HG03175 (cell line): ENCODE results near the gene HSD11B1L.
"Not testable (repeated sequence)": the region's sequence is repeated elsewhere in the genome, so short reads cannot be mapped to it uniquely, and the experiment has no call there.

ENCODE experiments used
- ATAC-seq: cut with Tn5 transposase; IDR thresholded peaks from one replicate; pipeline ENCODE4 v1.9.1; 2021; ENCODE audit warnings: mild to moderate bottlenecking, moderate library complexity; ENCODE audit not compliant: unreplicated experiment

HSD11B1L gene

GRCh38 chr19:5697890-5698634 lies 17.2 kb downstream of the HSD11B1L start:
- no peak for ATAC-seq

DNA sequence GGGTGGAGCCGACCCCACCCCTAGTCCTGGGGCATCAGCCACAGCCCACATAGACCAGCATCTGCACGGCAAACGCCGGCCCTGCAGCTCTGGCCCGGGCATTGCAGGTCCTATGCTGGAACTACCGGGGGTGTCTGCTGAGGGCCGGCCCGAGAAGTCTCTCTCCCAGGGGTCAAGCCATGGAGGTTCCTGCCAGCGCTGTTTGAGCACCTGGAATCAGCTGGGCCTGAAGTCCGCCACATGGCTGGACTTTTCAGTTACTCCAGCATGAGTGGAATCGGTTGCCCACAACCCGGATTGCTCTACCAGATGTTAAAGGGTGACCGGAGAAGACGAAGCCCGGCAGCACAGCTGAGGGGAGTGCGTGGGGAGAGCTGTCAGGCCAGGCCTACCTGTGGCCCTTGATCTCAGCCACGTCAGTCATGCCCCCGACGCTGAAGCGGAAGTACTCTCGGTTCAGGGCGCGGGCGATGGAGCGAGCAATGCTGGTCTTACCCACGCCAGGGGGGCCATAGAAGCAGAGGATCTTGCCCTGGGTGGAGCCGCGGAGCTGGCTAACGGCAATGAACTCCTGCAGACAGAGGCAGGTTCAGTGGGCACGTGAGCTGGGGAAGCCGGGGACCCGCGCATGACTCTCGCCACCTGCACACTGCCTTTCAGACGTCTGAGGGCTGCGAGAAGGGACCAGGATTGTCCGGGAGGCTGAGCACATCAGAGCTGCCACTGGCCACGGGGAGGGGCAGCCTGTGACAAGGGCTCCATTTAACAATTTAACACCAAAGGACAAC lies 18.0 kb downstream of the HSD11B1L start:
- no peak for ATAC-seq

DNA sequence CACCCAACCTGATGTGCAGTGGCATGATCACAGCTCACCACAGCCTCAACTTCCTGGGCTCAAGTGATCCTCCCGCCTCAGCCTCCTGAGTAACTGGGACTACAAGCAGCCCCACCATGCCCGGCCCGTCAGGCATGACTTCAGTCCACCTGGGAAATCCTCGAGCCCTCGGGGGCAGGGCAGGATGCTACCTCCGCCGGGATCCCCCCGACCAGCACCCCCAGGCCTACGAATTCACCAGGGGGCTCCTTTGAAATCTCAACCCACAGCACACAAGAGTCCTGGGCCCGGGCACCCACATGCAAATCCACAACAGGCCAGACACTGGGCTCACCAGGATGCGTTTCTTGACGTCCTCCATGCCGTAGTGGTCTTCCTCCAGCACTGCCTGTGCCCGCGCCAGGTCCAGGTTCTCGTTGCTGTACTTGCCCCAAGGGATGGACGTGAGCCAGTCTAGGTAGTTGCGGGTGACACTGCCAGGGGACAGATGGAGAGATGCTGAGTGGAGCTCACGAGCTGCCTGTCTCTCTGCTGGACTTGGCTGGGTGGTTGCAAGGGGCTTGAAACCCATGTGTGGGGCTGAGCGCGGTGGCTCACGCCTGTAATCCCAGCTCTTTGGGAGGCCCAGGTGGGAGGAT lies 19.7 kb downstream of the HSD11B1L start:
- no peak for ATAC-seq

DNA sequence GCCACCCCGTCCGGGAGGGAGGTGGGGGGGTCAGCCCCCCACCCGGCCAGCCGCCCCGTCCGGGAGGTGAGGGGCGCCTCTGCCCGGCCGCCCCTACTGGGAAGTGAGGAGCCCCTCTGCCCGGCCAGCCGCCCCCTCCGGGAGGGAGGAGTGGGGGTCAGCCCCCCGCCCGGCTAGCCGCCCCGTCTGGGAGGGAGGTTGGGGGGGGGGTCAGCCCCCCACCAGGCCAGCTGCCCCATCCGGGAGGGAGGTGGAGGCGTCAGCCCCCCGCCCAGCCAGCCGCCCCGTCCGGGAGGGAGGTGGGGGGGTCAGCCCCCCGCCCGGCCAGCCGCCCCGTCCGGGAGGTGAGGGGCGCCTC lies 21.2 kb downstream of the HSD11B1L start:
- not testable (repeated sequence) for ATAC-seq

GRCh38 chr19:5703819-5704818 lies 23.3 kb downstream of the HSD11B1L start:
- no peak for ATAC-seq

DNA sequence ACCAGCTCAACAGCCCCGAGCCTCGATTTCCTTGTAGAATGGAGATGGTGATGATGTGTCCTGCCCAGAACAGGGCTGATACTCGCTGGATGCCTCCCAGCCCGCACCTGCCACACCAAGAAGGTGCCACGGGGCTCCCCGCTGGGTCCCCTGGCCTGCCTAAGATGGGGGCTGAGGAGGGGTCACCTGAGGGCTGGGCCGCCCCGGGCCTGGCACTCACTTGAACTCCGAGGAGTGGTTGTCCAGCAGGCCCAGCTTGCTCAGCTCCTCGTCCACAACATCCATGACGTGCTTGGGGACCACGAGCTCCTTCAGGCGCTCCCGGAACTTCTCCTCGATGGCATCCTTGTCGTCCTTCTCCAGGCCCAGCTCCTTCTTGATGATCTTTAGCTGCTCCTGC lies 24.7 kb downstream of the HSD11B1L start:
- ATAC-seq, result no peak

DNA sequence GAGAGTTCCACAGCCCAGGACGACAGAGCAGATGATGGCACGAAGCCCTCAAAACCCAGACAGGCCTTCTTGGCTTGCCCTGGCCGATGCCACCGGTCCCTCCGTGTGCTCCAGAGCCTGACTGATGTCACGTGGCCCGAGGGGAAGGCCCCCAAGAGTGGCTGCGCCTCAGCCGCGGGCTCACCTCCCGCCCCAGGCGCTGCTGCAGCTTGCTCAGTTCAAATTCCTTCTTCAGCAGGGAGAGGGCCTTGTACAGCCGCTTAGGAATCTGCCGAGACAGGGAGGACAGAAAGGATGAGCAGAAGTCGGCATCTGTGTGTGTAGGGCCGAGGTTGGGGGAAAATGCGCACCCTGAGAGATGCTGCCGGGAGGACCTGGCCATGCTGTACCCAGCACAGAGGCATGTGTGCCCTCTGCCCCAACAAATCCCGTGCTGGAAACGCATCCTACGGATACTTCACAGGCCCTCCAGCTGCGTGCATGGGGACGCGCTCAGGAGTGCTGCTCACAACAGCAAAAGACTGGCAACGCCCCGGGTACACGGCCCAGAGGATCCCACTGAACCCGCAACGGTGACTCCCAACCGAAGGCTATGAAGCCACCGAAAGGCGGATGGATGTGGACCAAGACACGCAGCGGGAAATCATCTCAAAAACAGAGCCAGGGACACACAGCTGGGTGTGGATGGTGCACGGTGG lies 26.2 kb downstream of the HSD11B1L start:
- ATAC-seq, result no peak

GRCh38 chr19:5707576-5708575 lies 27.0 kb downstream of the HSD11B1L start:
- ATAC-seq, result no peak

- no peak for ATAC-seq
Observed at GRCh38 chr19:5711025-5711424, 30.2 kb downstream of the HSD11B1L start.

- no peak for ATAC-seq
Observed at GRCh38 chr19:5711713-5712161, 30.9 kb downstream of the HSD11B1L start.

DNA sequence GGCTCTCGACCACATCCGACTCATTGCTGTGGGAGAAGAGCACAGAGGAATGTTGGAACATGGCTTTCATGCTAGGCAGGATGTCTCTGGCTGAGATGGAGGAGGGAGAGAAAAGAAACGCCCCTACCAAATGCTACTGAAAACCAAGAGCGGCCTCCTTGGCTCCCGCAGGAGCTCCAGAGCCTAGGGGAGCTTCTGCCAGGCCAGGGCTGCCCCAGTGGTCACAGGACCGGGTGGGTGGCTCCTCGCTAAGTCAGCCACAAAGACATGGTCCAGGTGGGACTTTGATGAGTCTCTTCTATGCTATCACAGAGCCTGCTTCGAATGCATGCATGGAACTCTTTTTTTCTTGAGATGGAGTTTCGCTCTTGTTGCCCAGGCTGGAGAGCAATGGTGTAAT lies 32.4 kb downstream of the HSD11B1L start:
- no peak for ATAC-seq

- no peak for ATAC-seq
Observed at GRCh38 chr19:5714816-5715215, 34.0 kb downstream of the HSD11B1L start.

DNA sequence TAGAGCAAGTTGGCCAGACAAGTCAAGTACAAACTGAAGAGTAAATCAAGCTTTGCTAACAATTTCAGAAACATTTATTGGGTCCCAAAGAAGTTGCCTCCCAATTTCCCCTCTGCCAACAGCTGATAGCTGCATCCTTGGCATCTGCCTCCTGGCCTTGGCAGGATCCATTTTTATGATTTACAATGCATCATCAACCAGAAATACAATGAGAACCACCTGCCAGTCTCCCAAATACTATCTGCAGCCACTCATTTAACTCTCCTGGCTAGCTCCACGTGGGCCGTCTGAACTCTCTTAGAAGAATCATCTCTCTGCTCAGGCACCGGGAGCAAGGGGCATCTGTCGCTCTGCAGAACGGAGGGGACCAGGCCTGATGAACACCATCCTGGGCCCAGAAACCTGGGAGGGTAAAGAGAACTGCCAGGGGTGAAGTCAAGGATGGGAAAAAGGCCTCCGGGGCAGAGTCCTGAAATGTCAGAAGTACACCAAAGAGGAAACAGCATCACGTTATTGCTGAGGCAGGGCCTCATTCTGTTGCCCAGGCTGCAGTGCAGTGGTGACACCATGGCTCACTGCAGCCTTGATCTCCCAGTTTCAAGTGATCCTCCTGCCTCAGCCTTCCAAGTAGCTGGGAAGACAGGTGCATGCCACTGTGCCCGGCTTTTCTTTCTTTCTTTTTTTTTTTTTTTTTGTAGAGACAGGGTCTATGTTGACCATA lies 36.5 kb downstream of the HSD11B1L start:
- ATAC-seq, result no peak

- ATAC-seq, result no peak
Observed at GRCh38 chr19:5718037-5718578, 37.3 kb downstream of the HSD11B1L start.

- ATAC-seq, result no peak
Observed at GRCh38 chr19:5718579-5719273, 37.9 kb downstream of the HSD11B1L start.

GRCh38 chr19:5719274-5719960 lies 38.6 kb downstream of the HSD11B1L start:
- peak; percentile 1 for ATAC-seq
